HepG2 (cell line): ENCODE results near the gene VAMP2. TPM values are rescaled to one million over a fixed set of nuclear protein-coding genes. Genes with fewer than 3 reads are reported as not detected.

Source experiments
- ATAC-seq: fragments of 200-7000 bp; cut with Tn5 transposase; 3 replicates; pipeline ENCODE4 v1.9.1; 2020; ENCODE audit warnings: mild to moderate bottlenecking, moderate library complexity
- BruUV-seq: library from RNA; stranded (reverse); fragments of 400-500 nt; replicated peaks from 2 replicates; lab custom pipeline; 2021; lab: Mats Ljungman, UMichigan
- CTCF ChIA-PET: fragments of 300-600 bp; formaldehyde crosslinking; extraction: SDS; loops from one replicate; lab custom pipeline; 2021; ENCODE audit warnings: low total read pairs, inconsistent platforms, low intra/inter-chr PET ratio; lab: Yijun Ruan, JAX
- POLR2A ChIA-PET: fragments of 350-600 bp; sonication (Branson Sonifier 250); formaldehyde crosslinking; loops from one replicate; lab custom pipeline; 2020; ENCODE audit warnings: antibody characterized with exemption, inconsistent platforms; lab: Yijun Ruan, JAX
- DNase-seq: peaks from one replicate; pipeline ENCODE4 v3.0.0-alpha.2; 2015; ENCODE audit warnings: low spot score
- FAIRE-seq: peaks from 3 replicates; lab custom pipeline; 2011; peaks lifted over from hg19 to GRCh38; lab: Jason Lieb, UNC
- H2AFZ ChIP-seq: one replicate; pipeline ENCODE4 v1.6.1; 2011; ENCODE audit warnings: low read length, inconsistent platforms
- H3K27ac ChIP-seq: fragments of 300-600 bp; 3 replicates; pipeline ENCODE4 v1.8.0; 2011; ENCODE audit warnings: mixed run types, mild to moderate bottlenecking, mixed read lengths, low read length, inconsistent platforms; ENCODE audit not compliant: insufficient read depth; ENCODE audit errors: extremely low read length
- H3K27me3 ChIP-seq, 2 experiments: fragments of 200-600 bp in 1 of 2; 2 replicates in 1 of 2; 3 replicates in 1 of 2; pipeline versions ENCODE4 v1.6.0 to v1.8.0; 2011; ENCODE audit warnings: low read length in 2 of 2, mild to moderate bottlenecking in 2 of 2, moderate library complexity in 2 of 2, inconsistent platforms in 1 of 2; ENCODE audit not compliant: insufficient read depth in 2 of 2, control insufficient read depth in 1 of 2
- H3K36me3 ChIP-seq, 2 experiments: fragments of 200-600 bp in 1 of 2; replicated peaks in 1 of 2; 2 replicates in 1 of 2; 3 replicates in 1 of 2; pipeline versions ENCODE4 v1.5.1 to v1.8.0; 2011; ENCODE audit warnings: low read length in 2 of 2, inconsistent platforms in 1 of 2; ENCODE audit not compliant: insufficient read depth in 2 of 2, control insufficient read depth in 1 of 2
- H3K4me1 ChIP-seq: 2 replicates; pipeline ENCODE4 v1.5.1; 2012; ENCODE audit warnings: low read length, inconsistent platforms; ENCODE audit not compliant: insufficient read depth
- H3K4me2 ChIP-seq: 2 replicates; pipeline ENCODE4 v1.6.0; 2011; ENCODE audit warnings: low read depth, low read length, inconsistent platforms
- H3K4me3 ChIP-seq, 3 experiments: fragments of 200-600 bp in 1 of 3; sonication (generic), shearing (Covaris generic) in 1 of 3; replicated peaks in 1 of 3; 2 replicates each; pipeline ENCODE4 v1.5.1; 2011 to 2016; ENCODE audit warnings: low read length in 3 of 3, inconsistent platforms in 2 of 3, low read depth in 2 of 3, mild to moderate bottlenecking in 2 of 3, control low read depth in 1 of 3, mixed read lengths in 1 of 3; ENCODE audit not compliant: insufficient read depth in 1 of 3
- H3K79me2 ChIP-seq: one replicate; pipeline ENCODE4 v1.6.1; 2011; ENCODE audit warnings: low read length, inconsistent platforms; ENCODE audit not compliant: insufficient read depth
- H3K9ac ChIP-seq: 2 replicates; pipeline ENCODE4 v1.6.0; 2011; ENCODE audit warnings: mild to moderate bottlenecking, low read depth, low read length, inconsistent platforms; ENCODE audit not compliant: insufficient read depth
- H3K9me3 ChIP-seq: 2 replicates; pipeline ENCODE4 v1.5.1; 2012; ENCODE audit warnings: mild to moderate bottlenecking, low read length
- H4K20me1 ChIP-seq: 2 replicates; pipeline ENCODE4 v1.6.0; 2011; ENCODE audit warnings: inconsistent platforms, mild to moderate bottlenecking, low read length, moderate library complexity; ENCODE audit not compliant: insufficient read depth
- CHD4 ChIP-seq: fragments of 200-600 bp; sonication (generic); IDR thresholded peaks from 2 replicates; pipeline ENCODE4 v1.7.0; 2017; ENCODE audit warnings: mild to moderate bottlenecking, low read length, borderline replicate concordance
- DMAP1 ChIP-seq: IDR thresholded peaks from 2 replicates; pipeline ENCODE4 v1.6.1; 2016
- DR1 ChIP-seq: sonication (generic); formaldehyde crosslinking; IDR thresholded peaks from 2 replicates; pipeline ENCODE4 v1.8.0; 2021; ENCODE audit warnings: mild to moderate bottlenecking, missing genetic modification reagents, inconsistent platforms
- ELF3 ChIP-seq: IDR thresholded peaks from 2 replicates; pipeline ENCODE4 v1.6.1; 2016; ENCODE audit warnings: missing genetic modification reagents, missing compliant biosample characterization
- GTF3A ChIP-seq: sonication (generic); formaldehyde crosslinking; conservative IDR thresholded peaks from 2 replicates; pipeline ENCODE4 v1.4.0; 2020; ENCODE audit warnings: mild to moderate bottlenecking, missing genetic modification reagents
- KDM2A ChIP-seq: sonication (generic); formaldehyde crosslinking; IDR thresholded peaks from 2 replicates; pipeline ENCODE4 v1.4.0; 2020; ENCODE audit warnings: low read depth, missing genetic modification reagents, borderline replicate concordance
- PCBP1 ChIP-seq: fragments of 200-400 bp; formaldehyde crosslinking; IDR thresholded peaks from 2 replicates; pipeline ENCODE4 v1.6.1; 2017; ENCODE audit warnings: mild to moderate bottlenecking, low read depth, low read length, borderline replicate concordance
- POLR2A ChIP-seq, 2 experiments: IDR thresholded peaks; 2 replicates each; pipeline ENCODE4 v1.6.1; 2011; ENCODE audit warnings: low read depth in 2 of 2, low read length in 2 of 2, mild to moderate bottlenecking in 1 of 2, moderate library complexity in 1 of 2; ENCODE audit not compliant: insufficient read depth in 1 of 2
- POLR2AphosphoS2 ChIP-seq: IDR thresholded peaks from 2 replicates; pipeline ENCODE4 v1.6.1; 2011; ENCODE audit warnings: low read depth, low read length, improper control_type of control experiment
- REL ChIP-seq: sonication (generic); formaldehyde crosslinking; conservative IDR thresholded peaks from 2 replicates; pipeline ENCODE4 v1.8.0; 2022; ENCODE audit warnings: mild to moderate bottlenecking, missing genetic modification reagents, moderate library complexity
- RERE ChIP-seq: IDR thresholded peaks from 2 replicates; pipeline ENCODE4 v1.6.1; 2016; ENCODE audit warnings: low read depth, missing genetic modification reagents, missing compliant biosample characterization
- SOX5 ChIP-seq: IDR thresholded peaks from 2 replicates; pipeline ENCODE4 v1.6.1; 2016; ENCODE audit warnings: borderline replicate concordance
- SP4 ChIP-seq: sonication (generic); formaldehyde crosslinking; IDR thresholded peaks from 2 replicates; pipeline ENCODE4 v1.8.1; 2023; ENCODE audit warnings: mild to moderate bottlenecking, missing genetic modification reagents
- ZBTB2 ChIP-seq: sonication (generic); formaldehyde crosslinking; IDR thresholded peaks from 2 replicates; pipeline ENCODE4 v1.8.0; 2022; ENCODE audit warnings: low read depth, missing genetic modification reagents
- ZFP82 ChIP-seq: sonication (generic); formaldehyde crosslinking; IDR thresholded peaks from 2 replicates; pipeline ENCODE4 v1.5.1; 2020; ENCODE audit warnings: mild to moderate bottlenecking, missing genetic modification reagents, borderline replicate concordance
- ZMAT3 ChIP-seq: sonication (generic); formaldehyde crosslinking; conservative IDR thresholded peaks from 2 replicates; pipeline ENCODE4 v1.7.0; 2021; ENCODE audit warnings: missing genetic modification reagents
- ZNF558 ChIP-seq: sonication (generic); formaldehyde crosslinking; IDR thresholded peaks from 2 replicates; pipeline ENCODE4 v1.9.0; 2022; ENCODE audit warnings: mild to moderate bottlenecking, missing genetic modification reagents, borderline replicate concordance
- ZNF781 ChIP-seq: sonication (generic); formaldehyde crosslinking; IDR thresholded peaks from 2 replicates; pipeline ENCODE4 v1.5.1; 2020; ENCODE audit warnings: borderline replicate concordance, mild to moderate bottlenecking, missing genetic modification reagents; ENCODE audit errors: not compliant biosample characterization
- WGBS: methylation state at CpG from one replicate; pipeline ENCODE4 v1.1.6; 2017; ENCODE audit warnings: low lambda C conversion rate; 5-methylcytosine and 5-hydroxymethylcytosine counted together
- in situ Hi-C: cut with HindIII; loops from 2 replicates; pipeline ENCODE4 v1.10.0; 2017; ENCODE audit warnings: low pct_unique_long_range_greater_than_20kb; ENCODE audit not compliant: extremely low pct_ligation_motif_present
- intact Hi-C: fragments of 100-400 bp; cut with micrococcal nuclease; formaldehyde crosslinking; loops from one replicate; pipeline ENCODE4 v1.10.0; 2022; ENCODE audit not compliant: unreplicated experiment
- polyA plus RNA-seq, 8 experiments: library from polyadenylated mRNA; depleted of rRNA in 3 of 8; stranded (reverse) in 7 of 8; unstranded in 1 of 8; fragments of >200 nt; fragmentation: Illumina TruSeq in 4 of 8; extraction: Trizol in 4 of 8; gene quantifications; 2 replicates each; pipeline versions ENCODE4 v1.2.1 to v1.2.3, GENCODE V29; 2011 to 2016; ENCODE audit warnings: low read depth in 4 of 8, missing spikeins in 1 of 8, mixed read lengths in 1 of 8; ENCODE audit not compliant: insufficient read depth in 1 of 8
- total RNA-seq, 5 experiments: library from RNA; depleted of rRNA; stranded (reverse); fragments of >200 nt; fragmentation: Illumina TruSeq; extraction: Trizol; gene quantifications; 2 replicates each; pipeline ENCODE4 v1.2.3, GENCODE V29; 2016; ENCODE audit warnings: low read depth in 1 of 5

Gene VAMP2
- total and polyA plus RNA-seq, 2 of the 13 experiments (the other 11 are each of a cell fraction or from before 2014, with no cell fraction given) = 3.9 to 17.2 TPM

GRCh38 chr17:8158267-8159031, 4.3 kb downstream of the VAMP2 start:
- in situ Hi-C loops (loop anchor here (5.0 kb wide), 1 partner anchor 36 kb away; the partner anchor contains the start of gene HES7), intact Hi-C loops (loop anchor here (1.0 kb wide), 1 partner anchor 38 kb away; no protein-coding TSS in a partner anchor)
- 55% methylated on average over 11 of the region's 20 CpGs for WGBS
- Histone ChIP-seq H3K27me3 (no peaks in the 10 kb centered on the region; a peak in 1 of 5 replicates), H3K27ac (peak overlapping the region; percentile 73), H3K9ac (no peak overlapping the region; the same call in 1 of the 2 replicates), H3K4me3 (no peak overlapping the region), H3K36me3 (peaks cover 1 to 7% of the 10 kb centered on the region in 2 experiments; a peak in 3 of 5 replicates), H3K9me3 (no peaks in the 10 kb centered on the region), H3K4me2 (peak overlapping the region; percentile 64), H3K79me2 (peaks cover 18% of the 10 kb centered on the region), H2AFZ (no peak overlapping the region), H3K4me1 (peaks cover 59% of the 10 kb centered on the region), H4K20me1 (no peaks in the 10 kb centered on the region)
- DNase-seq (peak; percentile 81), ATAC-seq (peak; percentile 31), FAIRE-seq (peak; percentile 64)
- BruUV-seq = no TSS peak
- ChIA-PET POLR2A (interaction anchor here (1.9 kb wide), 1 partner anchor 15 kb away, joined by 18 read pairs; no protein-coding TSS in a partner anchor), CTCF (interaction anchor here (1.8 to 2.3 kb wide), 2 partner anchors 20 to 37 kb away, joined by 4 to 28 read pairs; no protein-coding TSS in a partner anchor)
- TF ChIP-seq ZFP82 (CRISPR knock-in tag) (no peak), SOX5 (CRISPR knock-in tag) (0 out of 2 replicates have a peak, but pooled peaks have one; percentile 28), REL (no peak), POLR2A (IDR thresholded peaks at IDR 0.05; ENCODE audit: insufficient read depth in 1 of 2, low read depth in 2 of 2, low read length in 2 of 2) (0 out of 4 replicates have a peak, but pooled peaks of 1 of the 2 experiments have one; percentile 42), POLR2AphosphoS2 (no peak), PCBP1 (no peak), RERE (no peak), ZMAT3 (CRISPR knock-in tag) (no peak), ZBTB2 (no peak), GTF3A (CRISPR knock-in tag) (no peak), ZNF558 (CRISPR knock-in tag) (no peak), DR1 (CRISPR knock-in tag) (no peak), SP4 (no peak), ELF3 (CRISPR knock-in tag) (peak; percentile 23; the same call in 1 of the 2 replicates), ZNF781 (CRISPR knock-in tag) (no peak), KDM2A (0 out of 2 replicates have a peak, but pooled peaks have one; percentile 44), CHD4 (peak; percentile 50; the same call in 1 of the 2 replicates), DMAP1 (CRISPR knock-in tag) (no peak)
